H1 (cell line): ENCODE data around the gene MAPK11. TPM values are rescaled to one million over a fixed set of nuclear protein-coding genes. Genes with fewer than 3 reads are reported as not detected.

Experiments
- BRCA1 ChIP-seq: IDR thresholded peaks from 2 replicates; pipeline ENCODE4 v1.6.1; 2012; ENCODE audit warnings: low read depth, low read length, improper control_type of control experiment
- POU5F1 ChIP-seq: IDR thresholded peaks from 2 replicates; pipeline ENCODE4 v1.6.1; 2011; ENCODE audit warnings: low read depth, mild to moderate bottlenecking, low read length, moderate library complexity
- polyA plus RNA-seq, 7 experiments: library from polyadenylated mRNA; depleted of rRNA in 3 of 7; stranded (reverse) in 5 of 7; unstranded in 2 of 7; fragments of >200 nt in 5 of 7; fragments of 200-250 nt in 2 of 7; gene quantifications; 1 replicate in 5 of 7; 2 replicates in 1 of 7; 4 replicates in 1 of 7; pipeline versions ENCODE4 v1.2.1 to v1.2.3, GENCODE V29; 2011 to 2013; ENCODE audit warnings: missing spikeins in 2 of 7, mixed read lengths in 2 of 7
- total RNA-seq: library from RNA; stranded (reverse); fragmentation: NEBNext Ultra II Directional; extraction: Animal tissue kit (Norgen Biotek cat#: 25700); gene quantifications from 2 replicates; pipeline ENCODE4 v1.2.1, GENCODE V29; 2021
- TF ChIP-seq, protein P1 (sequence below): IDR thresholded peaks from 2 replicates; pipeline ENCODE4 v1.6.1; 2012; ENCODE audit warnings: inconsistent platforms

The MAPK11 gene
- total and polyA plus RNA-seq, 2 of the 8 experiments (the other 6 are each of a cell fraction or from before 2014, with no cell fraction given), result 0.70 to 1.5 TPM

GRCh38 chr22:50280708-50281383, 10.7 kb upstream of the MAPK11 start (continued):
- no peak for TF ChIP-seq POU5F1
- TF ChIP-seq BRCA1, result no peak
- TF ChIP-seq, protein P1, sequence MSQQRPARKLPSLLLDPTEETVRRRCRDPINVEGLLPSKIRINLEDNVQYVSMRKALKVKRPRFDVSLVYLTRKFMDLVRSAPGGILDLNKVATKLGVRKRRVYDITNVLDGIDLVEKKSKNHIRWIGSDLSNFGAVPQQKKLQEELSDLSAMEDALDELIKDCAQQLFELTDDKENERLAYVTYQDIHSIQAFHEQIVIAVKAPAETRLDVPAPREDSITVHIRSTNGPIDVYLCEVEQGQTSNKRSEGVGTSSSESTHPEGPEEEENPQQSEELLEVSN, result no peak
